ENCODE results near the gene TPX2. TPM values are rescaled to one million over a fixed set of nuclear protein-coding genes. Genes with fewer than 3 reads are reported as not detected.

The TPX2 gene
- polyA plus RNA-seq, 2 of the 4 experiments (the other 2 are of a cell fraction) = 92.9 TPM

- Histone ChIP-seq H3K4me2 (peak overlapping the region; percentile 71), H3K9me3 (no peaks in the 10 kb centered on the region), H3K4me1 (peaks cover 91% of the 10 kb centered on the region), H3K4me3 (no peak overlapping the region), H3K27ac (peak overlapping the region; percentile 85 to 86)
- CTCF ChIA-PET = interaction anchor here (1.2 to 14.7 kb wide), 6 partner anchors 9 to 190 kb away, joined by 3 to 145 read pairs (median 14); partner anchors contain the start of gene MYLK2
- POLR2A ChIA-PET = no interaction called here
- peak; percentile 47 to 68 for ATAC-seq
- peak in 1 of 2 experiments; percentile 79 for DNase-seq (ENCODE audit: low read depth in 1 of 2, low spot score in 1 of 2)
- 17% methylated on average over 6 of the region's 8 CpGs for WGBS (ENCODE audit: missing lambda C conversion rate)
- FAIRE-seq = no peak
- no peak for TF ChIP-seq FOSL2 (IDR thresholded peaks at IDR 0.05)
- peak; percentile 20; the same call in 1 of the 2 replicates for TF ChIP-seq FOSL2 (CRISPR knock-in tag; IDR thresholded peaks at IDR 0.05)
- TF ChIP-seq EP300 (IDR thresholded peaks at IDR 0.05) = peak in 1 of 2 experiments; percentile 50; a peak in 1 of 5 replicates
- TF ChIP-seq USF2 (IDR thresholded peaks at IDR 0.05) = 0 out of 2 replicates have a peak, but pooled peaks have one; percentile 25
- TF ChIP-seq ZFP36 (IDR thresholded peaks at IDR 0.05; ENCODE audit: borderline replicate concordance, partially characterized antibody) = no peak
- peak in 1 of 2 experiments; percentile 48; a peak in 2 of 5 replicates for TF ChIP-seq JUN (IDR thresholded peaks at IDR 0.05)
- TF ChIP-seq JUNB (IDR thresholded peaks at IDR 0.05) = peak; percentile 26; the same call in 1 of the 2 replicates
Observed at GRCh38 chr20:31841928-31842327, 102.8 kb downstream of the TPX2 start.

- DNase-seq (ENCODE audit: low read depth in 1 of 2, low spot score in 1 of 2) (peak in 1 of 2 experiments; percentile 45), ATAC-seq (peak; percentile 22 to 44; a peak in 4 of 6 replicates), FAIRE-seq (no peak)
- CTCF ChIA-PET = interaction anchor here (1.2 to 14.7 kb wide), 8 partner anchors 9 to 189 kb away, joined by 3 to 145 read pairs (median 14); partner anchors contain the start of gene MYLK2
- WGBS (ENCODE audit: missing lambda C conversion rate) = 51% methylated on average over 6 of the region's 12 CpGs
- Histone ChIP-seq H3K9me3 (no peaks in the 10 kb centered on the region), H3K4me3 (no peak overlapping the region), H3K4me1 (peaks cover 84% of the 10 kb centered on the region), H3K4me2 (peak overlapping the region; percentile 71), H3K27ac (peak overlapping the region; percentile 85 to 86)
- POLR2A ChIA-PET = no interaction called here
- no peak for TF ChIP-seq CTCF (IDR thresholded peaks at IDR 0.05)
- TF ChIP-seq TFCP2L1 (CRISPR knock-in tag; IDR thresholded peaks at IDR 0.05) = no peak
- no peak for TF ChIP-seq SMC3 (IDR thresholded peaks at IDR 0.05)
- no peak for TF ChIP-seq KDM5A (IDR thresholded peaks at IDR 0.05)
- TF ChIP-seq FOSL2 (IDR thresholded peaks at IDR 0.05) = no peak
- TF ChIP-seq FOSL2 (CRISPR knock-in tag; IDR thresholded peaks at IDR 0.05) = no peak
Observed at GRCh38 chr20:31842471-31843157, 103.5 kb downstream of the TPX2 start.

- no peak for FAIRE-seq
- POLR2A ChIA-PET = no interaction called here
Observed at GRCh38 chr20:31843288-31843687, 104.2 kb downstream of the TPX2 start.

More at GRCh38 chr20:31843288-31843687, 104.2 kb downstream of the TPX2 start:
- Histone ChIP-seq H3K4me1 (peaks cover 78% of the 10 kb centered on the region), H3K4me2 (peak overlapping the region; percentile 71), H3K4me3 (no peak overlapping the region), H3K9me3 (no peaks in the 10 kb centered on the region), H3K27ac (peak overlapping the region; percentile 85 to 86)
- CTCF ChIA-PET = interaction anchor here (0.9 to 14.7 kb wide), 6 partner anchors 10 to 188 kb away, joined by 3 to 145 read pairs (median 71); partner anchors contain the start of gene PDRG1
- DNase-seq (ENCODE audit: low read depth in 1 of 2, low spot score in 1 of 2) (no peak), ATAC-seq (no peak)
- TF ChIP-seq TP53 (CRISPR knock-in tag; IDR thresholded peaks at IDR 0.05) (no peak), HOXA7 (CRISPR knock-in tag; IDR thresholded peaks at IDR 0.05) (no peak), CHD4 (IDR thresholded peaks at IDR 0.05; ENCODE audit: borderline replicate concordance) (no peak), USF2 (IDR thresholded peaks at IDR 0.05) (no peak), ZSCAN20 (CRISPR knock-in tag; IDR thresholded peaks at IDR 0.05) (no peak), ELK1 (IDR thresholded peaks at IDR 0.05; ENCODE audit: low read depth, low read length) (no peak)
- 82% methylated on average over 6 of the region's 6 CpGs for WGBS (ENCODE audit: missing lambda C conversion rate)
